OCI-LY1 (cell line): Measurements from ENCODE around the gene LIN7C.

Experiments used
- CTCF ChIP-seq: fragments of 200-600 bp; sonication (generic), shearing (Covaris generic); IDR thresholded peaks from 2 replicates; pipeline ENCODE4 v1.5.1; 2017; ENCODE audit warnings: mild to moderate bottlenecking, antibody characterized with exemption, low read length, moderate library complexity, mixed read lengths
- EZH2 ChIP-seq: fragments of 200-600 bp; sonication (generic), shearing (Covaris generic); IDR thresholded peaks from 2 replicates; pipeline ENCODE4 v1.8.0; 2017; ENCODE audit warnings: borderline replicate concordance, mixed run types, mild to moderate bottlenecking, antibody characterized with exemption, low read length, moderate library complexity, mixed read lengths

GRCh38 chr11:27513389-27513788 lies 6.8 kb upstream of the LIN7C start:
- TF ChIP-seq CTCF (no peak), EZH2 (no peak)
